ENCODE data around the gene AXL. TPM values are rescaled to one million over a fixed set of nuclear protein-coding genes. Genes with fewer than 3 reads are reported as not detected.
"Not testable (repeated sequence)": the region's sequence is repeated elsewhere in the genome, so short reads cannot be mapped to it uniquely, and the experiment has no call there.

Gene AXL
- total RNA-seq, 1 donor from 2014 or later = 6.4 TPM

DNA sequence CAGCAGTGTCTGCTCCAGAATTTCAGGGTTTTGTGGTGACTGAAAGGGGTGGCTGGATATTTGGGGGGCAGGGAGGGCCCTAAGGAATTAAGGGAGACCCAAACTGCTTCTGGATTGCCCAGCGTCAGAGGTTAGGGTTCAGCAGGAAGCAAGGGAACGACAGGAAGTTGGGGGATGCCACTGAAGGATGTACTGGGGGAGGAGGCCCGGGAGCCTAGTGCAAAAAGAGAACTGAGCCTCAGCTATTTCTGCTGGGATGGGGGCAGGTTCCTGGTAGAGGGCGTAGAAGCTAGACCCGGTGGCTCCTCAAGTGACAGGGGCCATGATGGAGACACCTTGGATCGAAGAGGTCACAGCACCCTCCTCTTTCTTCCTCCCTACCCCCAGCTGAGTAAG lies 24.9 kb upstream of the AXL start:
- no peak overlapping the region for H3K4me3 Mint-ChIP-seq
- no peaks in the 10 kb centered on the region for H3K9me3 Mint-ChIP-seq
- H3K4me1 Mint-ChIP-seq = peaks cover 13% of the 10 kb centered on the region
- TF ChIP-seq, protein P1, sequence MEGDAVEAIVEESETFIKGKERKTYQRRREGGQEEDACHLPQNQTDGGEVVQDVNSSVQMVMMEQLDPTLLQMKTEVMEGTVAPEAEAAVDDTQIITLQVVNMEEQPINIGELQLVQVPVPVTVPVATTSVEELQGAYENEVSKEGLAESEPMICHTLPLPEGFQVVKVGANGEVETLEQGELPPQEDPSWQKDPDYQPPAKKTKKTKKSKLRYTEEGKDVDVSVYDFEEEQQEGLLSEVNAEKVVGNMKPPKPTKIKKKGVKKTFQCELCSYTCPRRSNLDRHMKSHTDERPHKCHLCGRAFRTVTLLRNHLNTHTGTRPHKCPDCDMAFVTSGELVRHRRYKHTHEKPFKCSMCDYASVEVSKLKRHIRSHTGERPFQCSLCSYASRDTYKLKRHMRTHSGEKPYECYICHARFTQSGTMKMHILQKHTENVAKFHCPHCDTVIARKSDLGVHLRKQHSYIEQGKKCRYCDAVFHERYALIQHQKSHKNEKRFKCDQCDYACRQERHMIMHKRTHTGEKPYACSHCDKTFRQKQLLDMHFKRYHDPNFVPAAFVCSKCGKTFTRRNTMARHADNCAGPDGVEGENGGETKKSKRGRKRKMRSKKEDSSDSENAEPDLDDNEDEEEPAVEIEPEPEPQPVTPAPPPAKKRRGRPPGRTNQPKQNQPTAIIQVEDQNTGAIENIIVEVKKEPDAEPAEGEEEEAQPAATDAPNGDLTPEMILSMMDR (conservative IDR thresholded peaks at IDR 0.05) = no peak
- H3K36me3 Mint-ChIP-seq (ENCODE audit: low read depth) = no peaks in the 10 kb centered on the region
- H3K27ac Mint-ChIP-seq (ENCODE audit: unreplicated experiment) = no peak overlapping the region
- H3K27me3 Mint-ChIP-seq (ENCODE audit: low read depth) = peaks cover 75% of the 10 kb centered on the region
- DNase-seq (ENCODE audit: low read depth, low spot score) = no peak

DNA sequence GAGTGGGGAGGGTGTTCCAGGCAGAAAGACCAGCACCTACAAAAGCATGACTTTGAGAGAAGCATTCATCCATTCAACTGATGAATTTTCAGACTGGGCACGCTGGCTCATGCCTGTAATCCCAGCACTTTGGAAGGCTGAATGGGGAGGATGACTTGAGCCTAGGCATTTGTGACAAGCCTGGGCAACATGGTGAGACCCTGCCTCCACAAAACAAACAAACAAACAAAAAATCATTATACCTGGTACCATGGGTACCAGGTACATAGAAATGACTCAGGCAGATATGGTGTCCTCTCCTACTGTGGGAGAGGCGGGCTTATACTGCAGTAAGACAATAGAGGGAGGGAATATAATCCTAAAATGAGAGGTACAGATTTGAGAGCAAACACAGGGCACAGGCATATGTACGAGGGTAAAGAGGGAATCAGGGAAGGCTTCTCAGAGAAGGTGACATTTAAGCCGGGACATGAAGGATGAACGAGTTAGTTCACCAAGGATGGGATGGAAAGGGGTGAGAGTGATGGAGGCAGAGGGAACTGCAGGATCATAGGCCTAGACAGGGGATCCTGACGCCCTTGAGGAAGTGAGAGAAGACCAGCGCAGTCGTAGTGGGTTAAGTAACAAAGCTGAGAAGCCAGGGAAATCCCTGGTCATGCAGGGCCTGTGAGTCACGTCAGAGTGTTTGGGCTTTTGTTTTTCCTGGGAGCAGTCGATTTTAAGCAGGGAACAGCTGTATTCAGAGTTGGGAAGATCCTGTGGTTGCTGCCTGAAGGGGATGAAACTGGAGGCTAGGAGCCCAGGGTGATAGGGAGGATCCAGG lies 23.1 kb upstream of the AXL start:
- Mint-ChIP-seq H3K27me3 (ENCODE audit: low read depth) (peaks cover 59% of the 10 kb centered on the region), H3K4me3 (no peak overlapping the region), H3K36me3 (ENCODE audit: low read depth) (no peaks in the 10 kb centered on the region), H3K27ac (ENCODE audit: unreplicated experiment) (no peak overlapping the region), H3K9me3 (no peaks in the 10 kb centered on the region), H3K4me1 (peaks cover 13% of the 10 kb centered on the region)
- no peak for DNase-seq (ENCODE audit: low read depth, low spot score)
- TF ChIP-seq, protein P1 (conservative IDR thresholded peaks at IDR 0.05) = no peak

DNA sequence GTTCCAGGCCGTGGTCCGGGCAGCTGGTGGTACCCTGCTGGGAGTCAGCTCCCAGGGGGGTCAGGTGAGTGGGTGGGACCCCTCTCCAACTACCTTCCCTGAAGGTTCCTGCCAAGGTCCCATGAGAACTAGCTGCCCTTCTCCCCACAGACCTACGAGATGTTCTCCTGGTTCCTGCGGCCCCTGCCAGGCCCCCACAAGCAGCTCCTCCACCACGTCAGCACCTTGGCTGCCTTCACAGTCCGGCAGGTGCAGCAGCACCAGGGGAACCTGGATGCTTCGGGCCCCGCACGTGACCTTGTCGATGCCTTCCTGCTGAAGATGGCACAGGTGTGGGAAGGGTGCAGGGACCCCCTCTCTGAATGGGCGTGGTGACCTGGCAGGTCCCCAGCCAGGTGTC lies 20.5 kb upstream of the AXL start:
- H3K27ac Mint-ChIP-seq (ENCODE audit: unreplicated experiment) = peak overlapping the region; percentile 78
- DNase-seq (ENCODE audit: low read depth, low spot score) = no peak
- TF ChIP-seq, protein P1 (conservative IDR thresholded peaks at IDR 0.05) = no peak
- H3K4me3 Mint-ChIP-seq = no peak overlapping the region
- H3K36me3 Mint-ChIP-seq (ENCODE audit: low read depth) = no peaks in the 10 kb centered on the region
- peaks cover 35% of the 10 kb centered on the region for H3K27me3 Mint-ChIP-seq (ENCODE audit: low read depth)
- peaks cover 6% of the 10 kb centered on the region for H3K4me1 Mint-ChIP-seq
- no peaks in the 10 kb centered on the region for H3K9me3 Mint-ChIP-seq

DNA sequence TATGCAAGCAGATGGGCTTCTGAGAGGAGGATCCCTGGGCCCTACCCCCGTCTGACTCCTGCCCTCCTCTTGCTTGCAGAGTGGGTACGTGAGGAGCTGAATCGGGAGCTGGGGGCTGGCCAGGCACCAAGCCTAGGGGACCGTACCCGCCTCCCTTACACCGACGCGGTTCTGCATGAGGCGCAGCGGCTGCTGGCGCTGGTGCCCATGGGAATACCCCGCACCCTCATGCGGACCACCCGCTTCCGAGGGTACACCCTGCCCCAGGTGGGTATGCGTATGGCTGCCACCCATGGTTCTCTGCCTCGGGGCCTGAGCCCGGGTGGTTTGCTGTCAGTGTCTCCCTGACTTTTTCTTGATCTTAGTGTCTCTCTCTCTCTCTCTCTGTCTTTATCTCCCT lies 15.7 kb upstream of the AXL start:
- Mint-ChIP-seq H3K4me3 (no peak overlapping the region), H3K27ac (ENCODE audit: unreplicated experiment) (no peak overlapping the region), H3K27me3 (ENCODE audit: low read depth) (peaks cover 6% of the 10 kb centered on the region), H3K4me1 (peaks cover 3% of the 10 kb centered on the region), H3K36me3 (ENCODE audit: low read depth) (no peaks in the 10 kb centered on the region), H3K9me3 (no peaks in the 10 kb centered on the region)
- no peak for DNase-seq (ENCODE audit: low read depth, low spot score)
- TF ChIP-seq, protein P1 (conservative IDR thresholded peaks at IDR 0.05) = no peak

DNA sequence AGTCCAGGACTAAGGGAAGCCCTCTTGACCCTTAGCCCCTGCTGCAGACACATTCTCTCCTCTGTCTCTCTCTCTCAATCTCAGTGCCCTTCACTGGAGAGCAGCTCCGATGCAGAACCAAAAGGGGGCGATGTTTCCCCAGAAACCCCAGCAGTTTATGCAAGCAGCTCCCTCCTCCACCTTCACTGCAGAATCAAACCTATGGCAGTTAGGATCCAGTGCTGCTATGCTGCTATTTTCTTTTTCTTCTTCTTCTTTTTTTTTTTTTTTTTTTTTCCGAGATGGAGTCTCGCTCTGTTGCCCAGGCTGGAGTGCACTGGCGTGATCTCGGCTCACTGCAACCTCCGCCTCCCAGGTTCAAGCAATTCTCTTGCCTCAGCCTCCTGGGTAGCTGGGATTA lies 14.7 kb upstream of the AXL start:
- H3K4me1 Mint-ChIP-seq; H3K4me3 Mint-ChIP-seq; H3K36me3 Mint-ChIP-seq (ENCODE audit: low read depth); H3K27me3 Mint-ChIP-seq (ENCODE audit: low read depth); H3K9me3 Mint-ChIP-seq: not testable (repeated sequence)
- TF ChIP-seq, protein P1 (conservative IDR thresholded peaks at IDR 0.05) = peak; percentile 85
- DNase-seq (ENCODE audit: low read depth, low spot score) = peak; percentile 83
- H3K27ac Mint-ChIP-seq (ENCODE audit: unreplicated experiment) = peak overlapping the region; percentile 90

All from neural crest cell (in vitro differentiated cells).